ENCODE data around the gene ERG28.

GRCh38 chr14:75607044-75607443, 53.6 kb downstream of the ERG28 start:
- no peak for TF ChIP-seq POLR2A (IDR thresholded peaks at IDR 0.05; ENCODE audit: low read depth, low read length)
- TF ChIP-seq POLR2AphosphoS5 (IDR thresholded peaks at IDR 0.05; ENCODE audit: low read depth, low read length) = no peak

Data from GM12892 (cell line).